ENCODE data around the gene RB1.

GRCh38 chr13:48346583-48346982, 43.0 kb downstream of the RB1 start:
- TF ChIP-seq EZH2 (IDR thresholded peaks at IDR 0.05; ENCODE audit: insufficient read depth, poor library complexity, severe bottlenecking), result no peak
- no peak for TF ChIP-seq EZH2phosphoT487 (IDR thresholded peaks at IDR 0.05; ENCODE audit: insufficient read depth, low read depth)
